ENCODE results near the gene SYT1.

The SYT1 gene

GRCh38 chr12:79381248-79382208 lies 517.0 kb downstream of the SYT1 start:
- H3K4me3 ChIP-seq (ENCODE audit: low read length): no peak overlapping the region
- no peak for TF ChIP-seq CTCF (IDR thresholded peaks at IDR 0.05; ENCODE audit: insufficient read depth, low read depth, low read length, missing control alignments)
- no peak for DNase-seq (ENCODE audit: low read depth)

- no peak for DNase-seq (ENCODE audit: low read depth)
- no peak for TF ChIP-seq CTCF (IDR thresholded peaks at IDR 0.05; ENCODE audit: insufficient read depth, low read depth, low read length, missing control alignments)
- H3K4me3 ChIP-seq (ENCODE audit: low read length): no peak overlapping the region
These were observed 520.0 kb downstream of the SYT1 start for GRCh38 chr12:79384551-79384950.

GRCh38 chr12:79388011-79388410 lies 523.4 kb downstream of the SYT1 start:
- no peak overlapping the region for H3K4me3 ChIP-seq (ENCODE audit: low read length)
- no peak for TF ChIP-seq CTCF (IDR thresholded peaks at IDR 0.05; ENCODE audit: insufficient read depth, low read depth, low read length, missing control alignments)
- no peak for DNase-seq (ENCODE audit: low read depth)

- no peak for DNase-seq (ENCODE audit: low read depth)
- no peak for TF ChIP-seq CTCF (IDR thresholded peaks at IDR 0.05; ENCODE audit: insufficient read depth, low read depth, low read length, missing control alignments)
- no peak overlapping the region for H3K4me3 ChIP-seq (ENCODE audit: low read length)
These were observed 529.3 kb downstream of the SYT1 start for GRCh38 chr12:79393842-79394241.

GRCh38 chr12:79397609-79398008 lies 533.0 kb downstream of the SYT1 start:
- TF ChIP-seq CTCF (IDR thresholded peaks at IDR 0.05; ENCODE audit: insufficient read depth, low read depth, low read length, missing control alignments): no peak
- no peak for DNase-seq (ENCODE audit: low read depth)

GRCh38 chr12:79400481-79400880 lies 535.9 kb downstream of the SYT1 start:
- DNase-seq (ENCODE audit: low read depth): no peak
- no peak overlapping the region for H3K4me3 ChIP-seq (ENCODE audit: low read length)
- TF ChIP-seq CTCF (IDR thresholded peaks at IDR 0.05; ENCODE audit: insufficient read depth, low read depth, low read length, missing control alignments): no peak

More at GRCh38 chr12:79397609-79398008, 533.0 kb downstream of the SYT1 start:
- no peak overlapping the region for H3K4me3 ChIP-seq (ENCODE audit: low read length)
